ENCODE results near the gene PCNX2. TPM values are rescaled to one million over a fixed set of nuclear protein-coding genes. Genes with fewer than 3 reads are reported as not detected.

The PCNX2 gene
- total and polyA plus RNA-seq, 2 of the 8 experiments (the other 6 are each of a cell fraction or from before 2014, with no cell fraction given): 46.1 to 57.6 TPM

DNA sequence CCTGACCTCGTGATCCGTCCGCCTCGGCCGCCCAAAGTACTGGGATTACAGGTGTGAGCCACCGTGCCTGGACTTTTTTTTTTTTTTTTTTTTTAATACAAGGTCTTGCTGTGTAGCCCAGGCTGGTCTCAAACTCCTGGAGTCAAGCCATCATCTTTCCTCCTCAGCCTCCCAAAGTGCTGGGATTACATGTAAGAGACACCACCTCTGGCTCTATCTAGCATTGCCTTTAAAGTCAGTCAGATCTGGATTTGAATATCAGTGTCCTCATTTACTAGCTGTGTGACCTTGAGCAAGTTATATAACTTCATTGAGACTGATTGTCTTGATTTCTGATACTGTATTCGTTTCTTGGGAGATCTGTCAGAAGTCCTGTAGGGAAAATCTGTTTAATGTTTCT lies 38.6 kb upstream of the PCNX2 start (continued):
- no peak for TF ChIP-seq SAP30 (IDR thresholded peaks at IDR 0.05; ENCODE audit: insufficient read depth, insufficient replicate concordance, low read length)
- no peak for TF ChIP-seq RBBP5 (IDR thresholded peaks at IDR 0.05; ENCODE audit: borderline replicate concordance, low read depth, low read length)
- TF ChIP-seq SIX5 (IDR thresholded peaks at IDR 0.05; ENCODE audit: low read depth, low read length): no peak
- TF ChIP-seq ZNF274 (IDR thresholded peaks at IDR 0.05; ENCODE audit: borderline replicate concordance, extremely low read depth, low read length): no peak
- TF ChIP-seq HDAC6 (IDR thresholded peaks at IDR 0.05; ENCODE audit: low read depth, low read length): no peak
- TF ChIP-seq TEAD4 (IDR thresholded peaks at IDR 0.05; ENCODE audit: low read depth, low read length): no peak
- TF ChIP-seq CHD1 (IDR thresholded peaks at IDR 0.05; ENCODE audit: low read depth, low read length): no peak
